ENCODE data around the gene ZDHHC5.

Gene ZDHHC5

DNA sequence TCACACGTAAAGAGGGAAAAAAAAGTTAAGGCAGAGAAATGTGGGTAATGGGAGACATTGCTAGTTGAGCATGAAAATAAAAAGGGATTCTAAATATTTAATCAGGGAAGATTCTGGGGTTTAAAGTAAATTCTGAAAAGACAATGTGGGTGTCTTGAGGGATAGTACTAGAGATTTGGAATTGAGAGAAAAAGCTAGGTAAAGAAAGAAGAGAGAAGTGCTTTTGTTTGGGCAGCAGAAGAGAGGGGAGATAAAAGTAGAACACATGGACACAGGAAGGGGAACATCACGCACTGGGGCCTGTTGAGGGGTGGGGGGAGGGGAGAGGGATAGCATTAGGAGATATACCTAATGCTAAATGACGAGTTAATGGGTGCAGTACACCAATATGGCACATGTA, 14.8 kb upstream of the ZDHHC5 start (continued):
- TF ChIP-seq, protein P1, sequence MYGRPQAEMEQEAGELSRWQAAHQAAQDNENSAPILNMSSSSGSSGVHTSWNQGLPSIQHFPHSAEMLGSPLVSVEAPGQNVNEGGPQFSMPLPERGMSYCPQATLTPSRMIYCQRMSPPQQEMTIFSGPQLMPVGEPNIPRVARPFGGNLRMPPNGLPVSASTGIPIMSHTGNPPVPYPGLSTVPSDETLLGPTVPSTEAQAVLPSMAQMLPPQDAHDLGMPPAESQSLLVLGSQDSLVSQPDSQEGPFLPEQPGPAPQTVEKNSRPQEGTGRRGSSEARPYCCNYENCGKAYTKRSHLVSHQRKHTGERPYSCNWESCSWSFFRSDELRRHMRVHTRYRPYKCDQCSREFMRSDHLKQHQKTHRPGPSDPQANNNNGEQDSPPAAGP (tag by site-specific recombination; IDR thresholded peaks at IDR 0.05): no peak
- TF ChIP-seq ZNF426 (tag by site-specific recombination; IDR thresholded peaks at IDR 0.05) (no peak), TCF7L2 (IDR thresholded peaks at IDR 0.05; ENCODE audit: borderline replicate concordance, low read depth, low read length) (no peak), ZNF202 (tag by site-specific recombination; IDR thresholded peaks at IDR 0.05; ENCODE audit: borderline replicate concordance) (no peak), ZNF571 (tag by site-specific recombination; IDR thresholded peaks at IDR 0.05) (no peak)

DNA sequence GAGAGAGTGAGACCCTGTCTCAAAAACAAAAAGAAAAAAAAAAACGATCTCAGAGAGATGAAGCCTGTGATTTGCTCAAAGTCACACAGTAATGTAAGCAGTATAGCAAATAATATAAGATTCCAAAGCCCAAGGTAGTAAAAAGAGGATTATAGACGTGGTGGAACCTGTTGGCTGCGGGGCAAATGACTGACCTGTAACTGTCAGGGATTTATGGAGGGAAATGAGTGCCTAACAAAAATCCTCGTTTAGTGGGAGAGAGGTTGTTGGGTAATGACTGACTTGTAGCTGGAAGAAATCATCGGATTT, 11.1 kb upstream of the ZDHHC5 start:
- Histone ChIP-seq H3K4me3 (ENCODE audit: low read depth, low read length) (no peak overlapping the region), H3K36me3 (ENCODE audit: control insufficient read depth in 2 of 2, insufficient read depth in 1 of 2, low read length in 2 of 2) (peaks cover 0 to 26% of the 10 kb centered on the region in 2 experiments; a peak in 2 of 3 replicates), H3K9me3 (ENCODE audit: control insufficient read depth, insufficient read depth, low read depth, low read length) (no peaks in the 10 kb centered on the region), H3K27ac (ENCODE audit: extremely low read depth, low read depth, low read length) (no peak overlapping the region), H3K4me1 (ENCODE audit: control insufficient read depth, insufficient read depth, low read length) (no peaks in the 10 kb centered on the region)
- TF ChIP-seq ZFP69B (tag by site-specific recombination; IDR thresholded peaks at IDR 0.05) (no peak), YY2 (tag by site-specific recombination; IDR thresholded peaks at IDR 0.05) (no peak), ZNF335 (tag by site-specific recombination; conservative IDR thresholded peaks at IDR 0.05) (no peak), KLF10 (tag by site-specific recombination; IDR thresholded peaks at IDR 0.05) (no peak), HIC1 (tag by site-specific recombination; IDR thresholded peaks at IDR 0.05) (no peak), SCRT1 (tag by site-specific recombination; IDR thresholded peaks at IDR 0.05; ENCODE audit: borderline replicate concordance) (peak; percentile 68; the same call in 1 of the 2 replicates), SCRT2 (tag by site-specific recombination; IDR thresholded peaks at IDR 0.05) (peak; percentile 93), ZNF501 (tag by site-specific recombination; IDR thresholded peaks at IDR 0.05) (0 out of 2 replicates have a peak, but pooled peaks have one; percentile 5)
- POLR2A ChIA-PET: interaction anchor here (0.7 to 1.0 kb wide), 2 partner anchors 16 to 46 kb away, joined by 3 to 7 read pairs; no protein-coding TSS in a partner anchor
- CTCF ChIA-PET: interaction anchor here (0.9 to 1.1 kb wide), 2 partner anchors 12 to 58 kb away, joined by 6 to 8 read pairs; no protein-coding TSS in a partner anchor

DNA sequence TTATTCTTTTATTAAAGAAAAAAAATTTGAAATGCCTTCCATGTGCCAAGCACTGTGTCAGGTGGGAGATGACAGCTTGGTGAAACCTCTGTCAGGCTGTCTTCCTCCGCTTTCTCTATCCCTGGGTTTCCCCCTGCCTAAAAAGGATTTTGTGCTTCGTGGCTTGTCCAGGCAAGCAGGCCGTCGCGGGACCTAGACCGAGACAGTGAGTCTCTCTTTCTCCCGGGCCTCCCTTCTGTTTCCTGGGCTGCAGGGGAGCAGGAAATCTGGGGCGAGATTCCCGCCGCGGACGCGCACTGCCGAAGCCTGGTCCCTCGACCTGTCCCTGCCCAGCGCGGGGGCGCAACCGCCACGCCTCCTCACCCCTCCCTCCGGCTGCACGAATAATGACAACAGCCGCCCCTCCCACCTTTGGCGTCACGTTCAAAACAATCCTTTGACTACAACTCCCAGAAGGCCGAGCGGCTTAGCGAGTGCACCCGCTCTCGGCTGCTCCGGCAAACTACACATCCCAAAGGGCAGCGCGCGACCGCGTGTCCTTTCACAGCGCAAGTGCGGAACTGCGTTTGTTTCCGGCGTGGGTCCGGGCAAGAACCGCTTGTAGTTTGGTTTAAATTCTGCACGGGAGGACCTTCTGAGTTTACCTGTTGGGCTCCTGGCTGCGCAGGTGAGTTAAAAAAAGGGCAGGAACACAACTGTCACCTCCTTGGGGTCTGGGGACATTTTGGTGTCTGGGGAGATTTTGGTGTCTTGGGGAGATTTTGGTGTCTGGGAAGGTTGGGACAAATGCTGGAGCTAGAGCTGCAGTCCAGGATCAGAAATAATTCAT, 10.5 kb upstream of the ZDHHC5 start, which contains the start of gene CLP1:
Gene CLP1 (plus strand): TSS at position 569 of the 829 bp plus-strand sequence. CDS start 1,715 bp downstream, outside the sequence.
- ChIA-PET POLR2A (interaction anchor here (1.0 to 1.1 kb wide), 2 partner anchors 9 to 17 kb away, joined by 3 to 5 read pairs; no protein-coding TSS in a partner anchor), CTCF (interaction anchor here (0.8 to 1.9 kb wide), 4 partner anchors 13 to 94 kb away, joined by 5 to 9 read pairs (median 7); partner anchors contain the start of gene BTBD18)
- TF ChIP-seq ZFP3 (tag by site-specific recombination; IDR thresholded peaks at IDR 0.05; ENCODE audit: low read depth): no peak
- TF ChIP-seq ZNF791 (tag by site-specific recombination; IDR thresholded peaks at IDR 0.05): no peak
- TF ChIP-seq, protein P2, sequence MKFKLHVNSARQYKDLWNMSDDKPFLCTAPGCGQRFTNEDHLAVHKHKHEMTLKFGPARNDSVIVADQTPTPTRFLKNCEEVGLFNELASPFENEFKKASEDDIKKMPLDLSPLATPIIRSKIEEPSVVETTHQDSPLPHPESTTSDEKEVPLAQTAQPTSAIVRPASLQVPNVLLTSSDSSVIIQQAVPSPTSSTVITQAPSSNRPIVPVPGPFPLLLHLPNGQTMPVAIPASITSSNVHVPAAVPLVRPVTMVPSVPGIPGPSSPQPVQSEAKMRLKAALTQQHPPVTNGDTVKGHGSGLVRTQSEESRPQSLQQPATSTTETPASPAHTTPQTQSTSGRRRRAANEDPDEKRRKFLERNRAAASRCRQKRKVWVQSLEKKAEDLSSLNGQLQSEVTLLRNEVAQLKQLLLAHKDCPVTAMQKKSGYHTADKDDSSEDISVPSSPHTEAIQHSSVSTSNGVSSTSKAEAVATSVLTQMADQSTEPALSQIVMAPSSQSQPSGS (tag by site-specific recombination; IDR thresholded peaks at IDR 0.05; ENCODE audit: low read depth): no peak
- peak; percentile 87 for TF ChIP-seq KLF8 (tag by site-specific recombination; IDR thresholded peaks at IDR 0.05)
- TF ChIP-seq ZNF394 (tag by site-specific recombination; IDR thresholded peaks at IDR 0.05; ENCODE audit: borderline replicate concordance): peak; percentile 38; the same call in 1 of the 2 replicates
- peak; percentile 48; the same call in 1 of the 2 replicates for TF ChIP-seq ZNF692 (tag by site-specific recombination; IDR thresholded peaks at IDR 0.05)
- no peak for TF ChIP-seq ZNF768 (tag by site-specific recombination; IDR thresholded peaks at IDR 0.05)
- TF ChIP-seq ZNF335 (tag by site-specific recombination; conservative IDR thresholded peaks at IDR 0.05): peak; percentile 81
- TF ChIP-seq ZNF514 (tag by site-specific recombination; IDR thresholded peaks at IDR 0.05): no peak
- TF ChIP-seq MZF1 (tag by site-specific recombination; IDR thresholded peaks at IDR 0.05; ENCODE audit: borderline replicate concordance): peak; percentile 23; the same call in 1 of the 2 replicates
- no peak for TF ChIP-seq ZNF48 (tag by site-specific recombination; IDR thresholded peaks at IDR 0.05)
- TF ChIP-seq ZNF76 (tag by site-specific recombination; IDR thresholded peaks at IDR 0.05; ENCODE audit: borderline replicate concordance, low read depth): peak; percentile 96
- TF ChIP-seq ZNF707 (tag by site-specific recombination; IDR thresholded peaks at IDR 0.05): no peak

More for the DNA sequence above, 10.5 kb upstream of the ZDHHC5 start, which contains the start of gene CLP1:
- Histone ChIP-seq H3K27ac (ENCODE audit: extremely low read depth, low read depth, low read length) (0 out of 2 replicates have a peak within 1 kb of the TSS, but pooled peaks have one; percentile 11), H3K4me3 (ENCODE audit: low read depth, low read length) (peak within 1 kb of the TSS; percentile 73), H3K9me3 (ENCODE audit: control insufficient read depth, insufficient read depth, low read depth, low read length) (no peaks in the 10 kb centered on the region), H3K4me1 (ENCODE audit: control insufficient read depth, insufficient read depth, low read length) (no peaks in the 10 kb centered on the region), H3K36me3 (ENCODE audit: control insufficient read depth in 2 of 2, insufficient read depth in 1 of 2, low read length in 2 of 2) (peaks cover 0 to 32% of the 10 kb centered on the region in 2 experiments; a peak in 2 of 3 replicates)

Measured in HEK293 (cell line).